Urinary bladder (tissue), 4 donors: ENCODE measurements around the gene EPHB4. TPM values are rescaled to one million over a fixed set of nuclear protein-coding genes. Genes with fewer than 3 reads are reported as not detected.

ENCODE experiments used
- DNase-seq: peaks from one replicate; pipeline ENCODE4 v3.0.0-alpha.2; 2015; ENCODE audit errors: extremely low spot score
- H3K27ac ChIP-seq: one replicate; pipeline ENCODE4 v1.5.1; 2013; ENCODE audit warnings: low read depth, mild to moderate bottlenecking, moderate library complexity
- H3K36me3 ChIP-seq: one replicate; pipeline ENCODE4 v1.6.1; 2013; ENCODE audit warnings: mild to moderate bottlenecking, moderate library complexity; ENCODE audit not compliant: insufficient read depth
- H3K4me1 ChIP-seq: one replicate; pipeline ENCODE4 v1.6.1; 2013; ENCODE audit warnings: mild to moderate bottlenecking, moderate library complexity; ENCODE audit not compliant: insufficient read depth
- H3K4me3 ChIP-seq: one replicate; pipeline ENCODE4 v1.5.1; 2013; ENCODE audit warnings: low read depth, low read length
- whole genome bisulfite sequencing: extraction: QIAGEN DNeasy Blood & Tissue Kit; methylation state at CpG from one replicate; pipeline ENCODE4 v1.1.7; 2013; 5-methylcytosine and 5-hydroxymethylcytosine counted together
- polyA plus RNA-seq: library from polyadenylated mRNA; stranded (reverse); fragments of 200-250 nt; gene quantifications from one replicate; pipeline ENCODE4 v1.2.3, GENCODE V29; 2013
- total RNA-seq: library from RNA; depleted of rRNA; stranded (reverse); fragments of >200 nt; gene quantifications from one replicate; pipeline ENCODE4 v1.2.3, GENCODE V29; 2014
- donor health status: healthy with polysubstance abuse.
- donor health status: healthy.

The EPHB4 gene
- total and polyA plus RNA-seq, 2 donors: 53.1 to 70.6 TPM

- Histone ChIP-seq H3K27ac (peak overlapping the region; percentile 79), H3K4me3 (peak overlapping the region; percentile 33), H3K36me3 (no peaks in the 10 kb centered on the region), H3K4me1 (no peaks in the 10 kb centered on the region)
- DNase-seq: peak; percentile 83
- WGBS: 2% methylated on average over 37 of the region's 37 CpGs
Observed at GRCh38 chr7:100837099-100837836, 9.9 kb upstream of the EPHB4 start.

GRCh38 chr7:100836812-100837098 lies 9.4 kb upstream of the EPHB4 start:
- WGBS: 20% methylated on average over 6 of the region's 6 CpGs
- Histone ChIP-seq H3K4me1 (no peaks in the 10 kb centered on the region), H3K36me3 (no peaks in the 10 kb centered on the region), H3K27ac (peak overlapping the region; percentile 79), H3K4me3 (no peak overlapping the region)
- DNase-seq: no peak

- WGBS: 26% methylated on average over 17 of the region's 17 CpGs
- peak overlapping the region; percentile 61 for H3K27ac ChIP-seq
- H3K36me3 ChIP-seq: no peaks in the 10 kb centered on the region
- no peaks in the 10 kb centered on the region for H3K4me1 ChIP-seq
- H3K4me3 ChIP-seq: no peak overlapping the region
- no peak for DNase-seq
Observed at GRCh38 chr7:100835903-100836811, 8.8 kb upstream of the EPHB4 start.

DNA sequence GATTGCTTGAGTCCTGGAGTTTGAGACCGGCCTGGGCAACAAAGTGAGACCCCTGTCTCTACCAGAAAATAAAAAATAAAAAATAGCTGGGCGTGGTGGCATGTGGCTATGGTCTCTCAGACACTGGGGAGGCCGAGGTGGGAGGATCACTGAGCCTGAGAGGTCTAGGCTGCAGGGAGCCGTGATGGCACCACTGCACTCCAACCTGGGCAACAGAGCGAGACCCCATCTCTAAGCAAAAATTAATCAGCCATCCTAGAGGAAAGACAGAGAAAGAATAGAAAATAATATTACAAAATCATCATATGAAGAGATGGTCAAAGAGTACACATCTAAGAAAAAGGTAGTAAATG lies 4.9 kb upstream of the EPHB4 start:
- 93% methylated on average over 5 of the region's 5 CpGs for WGBS
- H3K27ac ChIP-seq: no peak overlapping the region

GRCh38 chr7:100830396-100830795 lies 3.1 kb upstream of the EPHB4 start:
- Histone ChIP-seq H3K4me3 (no peak overlapping the region), H3K4me1 (no peaks in the 10 kb centered on the region), H3K36me3 (no peaks in the 10 kb centered on the region), H3K27ac (no peak overlapping the region)
- DNase-seq: no peak
- 86% methylated on average over 4 of the region's 4 CpGs for WGBS

More for the DNA sequence above, 4.9 kb upstream of the EPHB4 start:
- Histone ChIP-seq H3K36me3 (no peaks in the 10 kb centered on the region), H3K4me1 (no peaks in the 10 kb centered on the region), H3K4me3 (no peak overlapping the region)
- DNase-seq: no peak

DNA sequence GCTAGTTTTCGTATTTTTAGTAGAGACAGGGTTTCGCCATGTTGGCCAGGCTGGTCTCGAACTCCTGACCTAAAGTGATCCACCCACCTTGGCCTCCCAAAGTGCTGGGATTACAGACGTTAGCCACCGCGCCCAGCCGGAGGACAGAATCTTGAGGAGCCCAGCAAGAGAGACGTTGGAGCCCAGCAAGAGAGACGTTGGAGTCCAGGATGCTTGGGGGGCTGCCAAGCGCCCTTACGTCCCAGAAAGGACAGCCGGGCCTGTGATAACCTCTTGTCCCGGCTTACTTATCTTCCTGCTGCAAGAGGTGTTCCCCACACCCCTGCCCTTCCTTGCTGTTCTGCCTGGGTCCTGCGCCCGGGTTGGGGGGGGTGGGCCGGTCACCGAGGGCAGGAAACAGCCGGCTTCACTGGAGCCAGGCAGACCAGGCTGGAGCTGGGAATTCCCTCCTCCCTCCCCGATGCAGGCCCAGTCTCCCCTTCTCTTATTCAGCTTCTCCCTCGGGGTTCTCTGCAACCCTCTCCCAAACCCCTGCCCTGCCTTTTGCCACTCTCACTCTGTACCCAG lies 1.9 kb upstream of the EPHB4 start:
- WGBS: 34% methylated on average over 20 of the region's 20 CpGs
- no peak overlapping the region for H3K4me3 ChIP-seq
- DNase-seq: no peak

GRCh38 chr7:100826514-100827329 lies 601 bp downstream of the EPHB4 start:
- WGBS: under 1% methylated on average over 71 of the region's 71 CpGs
- Histone ChIP-seq H3K4me3 (peak overlapping the region; percentile 90), H3K4me1 (no peaks in the 10 kb centered on the region), H3K27ac (peak overlapping the region; percentile 56), H3K36me3 (no peaks in the 10 kb centered on the region)
- no peak for DNase-seq

More for the DNA sequence above, 1.9 kb upstream of the EPHB4 start:
- no peak overlapping the region for H3K27ac ChIP-seq
- no peaks in the 10 kb centered on the region for H3K4me1 ChIP-seq
- H3K36me3 ChIP-seq: no peaks in the 10 kb centered on the region

GRCh38 chr7:100825751-100826513 lies 1.4 kb downstream of the EPHB4 start:
- no peaks in the 10 kb centered on the region for H3K36me3 ChIP-seq
- H3K27ac ChIP-seq: no peak overlapping the region
- no peak for DNase-seq

GRCh38 chr7:100825215-100825671 lies 2.1 kb downstream of the EPHB4 start:
- Histone ChIP-seq H3K4me1 (no peaks in the 10 kb centered on the region), H3K36me3 (no peaks in the 10 kb centered on the region), H3K4me3 (peak overlapping the region; percentile 90), H3K27ac (no peak overlapping the region)
- 31% methylated on average over 16 of the region's 16 CpGs for WGBS
- no peak for DNase-seq

More at GRCh38 chr7:100825751-100826513, 1.4 kb downstream of the EPHB4 start:
- H3K4me3 ChIP-seq: peak overlapping the region; percentile 90
- no peaks in the 10 kb centered on the region for H3K4me1 ChIP-seq
- 16% methylated on average over 17 of the region's 17 CpGs for WGBS

GRCh38 chr7:100824499-100825214 lies 2.7 kb downstream of the EPHB4 start:
- H3K4me1 ChIP-seq: no peaks in the 10 kb centered on the region
- WGBS: 42% methylated on average over 18 of the region's 18 CpGs
- H3K4me3 ChIP-seq: peak overlapping the region; percentile 90
- no peak overlapping the region for H3K27ac ChIP-seq
- DNase-seq: no peak
- H3K36me3 ChIP-seq: no peaks in the 10 kb centered on the region

DNA sequence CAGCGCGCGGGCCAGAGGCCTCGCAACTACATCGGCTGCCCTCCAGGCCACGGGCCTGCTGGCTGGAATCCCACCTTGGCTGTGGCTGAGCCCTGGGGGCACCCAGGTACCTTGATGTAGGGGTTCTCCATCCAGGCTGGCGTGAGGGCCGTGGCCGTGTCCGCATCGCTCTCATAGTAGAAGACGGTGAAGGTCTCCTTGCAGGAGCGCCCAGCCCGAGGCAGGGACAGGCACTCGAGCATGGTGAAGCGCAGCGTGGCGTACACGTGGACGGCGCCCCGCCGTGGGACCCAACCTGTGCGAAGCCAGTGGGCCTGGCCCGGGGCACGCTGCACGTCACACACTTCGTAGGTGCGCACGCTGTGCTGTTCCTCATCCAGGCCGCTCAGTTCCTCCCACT lies 3.8 kb downstream of the EPHB4 start:
- Histone ChIP-seq H3K4me3 (no peak overlapping the region), H3K36me3 (no peaks in the 10 kb centered on the region), H3K4me1 (no peaks in the 10 kb centered on the region), H3K27ac (no peak overlapping the region)
- no peak for DNase-seq
- 95% methylated on average over 31 of the region's 31 CpGs for WGBS

DNA sequence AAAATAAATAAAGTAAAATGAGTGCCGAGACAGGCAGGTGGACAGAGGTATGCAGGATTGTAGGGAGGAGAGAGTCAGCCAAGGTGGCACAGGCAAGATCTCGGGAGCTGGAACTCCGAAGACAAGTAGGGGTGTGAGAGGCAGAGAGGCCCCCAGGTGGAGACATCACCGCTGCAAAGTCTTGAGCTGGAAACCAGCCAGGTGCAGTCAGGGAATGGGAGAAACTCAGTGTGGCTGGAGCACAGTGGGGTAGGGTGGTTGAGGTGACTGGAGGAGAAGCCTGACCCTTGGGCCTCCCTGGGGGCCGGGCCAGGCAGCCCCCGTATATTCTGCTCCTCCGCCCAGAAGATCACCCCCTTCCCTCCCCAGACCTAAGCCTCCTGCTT lies 4.2 kb downstream of the EPHB4 start:
- Histone ChIP-seq H3K4me3 (no peak overlapping the region), H3K27ac (no peak overlapping the region), H3K4me1 (no peaks in the 10 kb centered on the region), H3K36me3 (no peaks in the 10 kb centered on the region)
- 70% methylated on average over 7 of the region's 7 CpGs for WGBS
- no peak for DNase-seq
